H9 (cell line): ENCODE data around the gene PDE4B. TPM values are rescaled to one million over a fixed set of nuclear protein-coding genes. Genes with fewer than 3 reads are reported as not detected.

Source experiments
- DNase-seq: peaks from one replicate; pipeline ENCODE4 v3.0.0-alpha.2; 2017
- H2AFZ ChIP-seq: one replicate; pipeline ENCODE4 v1.6.1; 2013; ENCODE audit warnings: mild to moderate bottlenecking, low read length, control low read depth, moderate library complexity
- H2AK5ac ChIP-seq: 2 replicates; pipeline ENCODE4 v1.6.1; 2013; ENCODE audit warnings: low read length, control low read depth, mixed read lengths; ENCODE audit not compliant: insufficient read length
- H2BK120ac ChIP-seq: one replicate; pipeline ENCODE4 v1.6.1; 2013; ENCODE audit warnings: low read depth, mild to moderate bottlenecking, low read length, control low read depth, inconsistent platforms; ENCODE audit not compliant: poor library complexity, severe bottlenecking
- H2BK12ac ChIP-seq: 2 replicates; pipeline ENCODE4 v1.6.1; 2013; ENCODE audit warnings: low read length, control low read depth, mixed read lengths, low read depth; ENCODE audit not compliant: insufficient read length
- H2BK15ac ChIP-seq: 2 replicates; pipeline ENCODE4 v1.6.1; 2013; ENCODE audit warnings: low read depth, low read length, control low read depth
- H2BK20ac ChIP-seq: one replicate; pipeline ENCODE4 v1.6.1; 2013; ENCODE audit warnings: low read depth, mild to moderate bottlenecking, low read length, control low read depth, inconsistent platforms; ENCODE audit not compliant: poor library complexity, severe bottlenecking
- H2BK5ac ChIP-seq: 2 replicates; pipeline ENCODE4 v1.6.1; 2013; ENCODE audit warnings: low read length, control low read depth, mixed read lengths; ENCODE audit not compliant: insufficient read length
- H3K14ac ChIP-seq: 2 replicates; pipeline ENCODE4 v1.6.1; 2013; ENCODE audit warnings: low read length, control low read depth; ENCODE audit not compliant: insufficient read depth
- H3K18ac ChIP-seq: 2 replicates; pipeline ENCODE4 v1.6.1; 2013; ENCODE audit warnings: low read depth, mild to moderate bottlenecking, mixed read lengths, low read length, control low read depth; ENCODE audit not compliant: insufficient read length
- H3K23ac ChIP-seq: 2 replicates; pipeline ENCODE4 v1.6.1; 2013; ENCODE audit warnings: low read length, control low read depth, mixed read lengths, low read depth; ENCODE audit not compliant: insufficient read length
- H3K23me2 ChIP-seq: 2 replicates; pipeline ENCODE4 v1.6.1; 2013; ENCODE audit warnings: low read depth, mild to moderate bottlenecking, mixed read lengths, low read length, control low read depth; ENCODE audit not compliant: insufficient read length, poor library complexity, severe bottlenecking
- H3K27ac ChIP-seq: 2 replicates; pipeline ENCODE4 v1.5.1; 2013; ENCODE audit warnings: low read length, control low read depth, mixed read lengths, low read depth; ENCODE audit not compliant: insufficient read length
- H3K27me3 ChIP-seq: 2 replicates; pipeline ENCODE4 v1.6.1; 2013; ENCODE audit warnings: low read length, control low read depth, inconsistent platforms; ENCODE audit not compliant: insufficient read depth
- H3K4ac ChIP-seq: 2 replicates; pipeline ENCODE4 v1.6.1; 2013; ENCODE audit warnings: low read depth, mild to moderate bottlenecking, control low read depth, inconsistent platforms, low read length, moderate library complexity
- H3K4me1 ChIP-seq: 2 replicates; pipeline ENCODE4 v1.6.1; 2013; ENCODE audit warnings: low read length, control low read depth, inconsistent platforms; ENCODE audit not compliant: insufficient read depth
- H3K4me2 ChIP-seq: 2 replicates; pipeline ENCODE4 v1.6.1; 2013; ENCODE audit warnings: low read length, control low read depth, mixed read lengths; ENCODE audit not compliant: insufficient read length, insufficient read depth
- H3K56ac ChIP-seq: 2 replicates; pipeline ENCODE4 v1.6.1; 2013; ENCODE audit warnings: low read depth, mild to moderate bottlenecking, mixed read lengths, low read length, control low read depth; ENCODE audit not compliant: insufficient read length
- H3K79me1 ChIP-seq: 2 replicates; pipeline ENCODE4 v1.6.1; 2013; ENCODE audit warnings: low read depth, mild to moderate bottlenecking, moderate library complexity, low read length, control low read depth, inconsistent platforms; ENCODE audit not compliant: insufficient read depth, poor library complexity, severe bottlenecking
- H3K79me2 ChIP-seq: 2 replicates; pipeline ENCODE4 v1.6.1; 2013; ENCODE audit warnings: low read length, control low read depth, inconsistent platforms; ENCODE audit not compliant: insufficient read depth
- H3K9ac ChIP-seq: 2 replicates; pipeline ENCODE4 v1.6.1; 2013; ENCODE audit warnings: low read length, control low read depth, mixed read lengths; ENCODE audit not compliant: insufficient read length; ENCODE audit errors: extremely low read depth
- H3K9me3 ChIP-seq: one replicate; pipeline ENCODE4 v1.6.1; 2013; ENCODE audit warnings: low read depth, low read length, inconsistent platforms; ENCODE audit not compliant: control insufficient read depth
- H3T11ph ChIP-seq: one replicate; pipeline ENCODE4 v1.6.1; 2013; ENCODE audit warnings: mild to moderate bottlenecking, low read length, control low read depth, inconsistent platforms
- H4K20me1 ChIP-seq: one replicate; pipeline ENCODE4 v1.6.1; 2013; ENCODE audit not compliant: control insufficient read depth, insufficient read length, insufficient read depth
- H4K5ac ChIP-seq: 2 replicates; pipeline ENCODE4 v1.6.1; 2013; ENCODE audit warnings: low read depth, mild to moderate bottlenecking, mixed read lengths, low read length, control low read depth; ENCODE audit not compliant: insufficient read length
- H4K8ac ChIP-seq: replicated peaks from 2 replicates; pipeline ENCODE4 v1.6.1; 2013; ENCODE audit warnings: low read length, control low read depth, mixed read lengths, low read depth; ENCODE audit not compliant: insufficient read length
- H4K91ac ChIP-seq: 2 replicates; pipeline ENCODE4 v1.6.1; 2013; ENCODE audit warnings: low read depth, mild to moderate bottlenecking, moderate library complexity, mixed read lengths, low read length, control low read depth; ENCODE audit not compliant: insufficient read length
- H3K27ac Mint-ChIP-seq, 3 experiments: 2 replicates in 2 of 3; 3 replicates in 1 of 3; pipeline ENCODE4 v1.8.0; 2020 to 2021; ENCODE audit warnings: mixed read lengths in 3 of 3, mild to moderate bottlenecking in 1 of 3, moderate library complexity in 1 of 3
- H3K27me3 Mint-ChIP-seq: 2 replicates; pipeline ENCODE4 v1.8.0; 2021; ENCODE audit warnings: low read depth, mild to moderate bottlenecking, moderate library complexity, mixed read lengths
- H3K36me3 Mint-ChIP-seq, 3 experiments: 2 replicates in 2 of 3; 3 replicates in 1 of 3; pipeline ENCODE4 v1.8.0; 2020 to 2021; ENCODE audit warnings: low read depth in 3 of 3, mixed read lengths in 3 of 3; ENCODE audit not compliant: insufficient read depth in 1 of 3
- H3K4me1 Mint-ChIP-seq, 2 experiments: 2 replicates each; pipeline ENCODE4 v1.8.0; 2020; ENCODE audit warnings: mixed read lengths in 2 of 2
- H3K4me3 Mint-ChIP-seq, 2 experiments: 2 replicates in 1 of 2; 3 replicates in 1 of 2; pipeline ENCODE4 v1.8.0; 2020 to 2021; ENCODE audit warnings: mild to moderate bottlenecking in 2 of 2, mixed read lengths in 2 of 2, moderate library complexity in 1 of 2
- H3K9me3 Mint-ChIP-seq, 2 experiments: 2 replicates in 1 of 2; 3 replicates in 1 of 2; pipeline ENCODE4 v1.8.0; 2020; ENCODE audit warnings: mild to moderate bottlenecking in 2 of 2, mixed read lengths in 2 of 2, moderate library complexity in 1 of 2
- WGBS: extraction: QIAGEN DNeasy Blood & Tissue Kit; methylation state at CpG from one replicate; pipeline ENCODE4 v1.1.7; 2013; ENCODE audit warnings: missing lambda C conversion rate, low lambda C conversion rate, mixed read lengths; ENCODE audit not compliant: insufficient read length; ENCODE audit errors: extremely low coverage; 5-methylcytosine and 5-hydroxymethylcytosine counted together
- total RNA-seq: library from RNA; stranded (reverse); gene quantifications from 2 replicates; pipeline ENCODE4 v1.2.1, GENCODE V29; 2021
- TF ChIP-seq, protein P1 (sequence below): fragments of 200-600 bp; sonication (generic); conservative IDR thresholded peaks from 3 replicates; pipeline ENCODE4 v1.8.0; 2021; ENCODE audit warnings: antibody characterized with exemption, mild to moderate bottlenecking

Gene PDE4B
- total RNA-seq, 1 experiment from 2014 or later: 19.8 TPM

DNA sequence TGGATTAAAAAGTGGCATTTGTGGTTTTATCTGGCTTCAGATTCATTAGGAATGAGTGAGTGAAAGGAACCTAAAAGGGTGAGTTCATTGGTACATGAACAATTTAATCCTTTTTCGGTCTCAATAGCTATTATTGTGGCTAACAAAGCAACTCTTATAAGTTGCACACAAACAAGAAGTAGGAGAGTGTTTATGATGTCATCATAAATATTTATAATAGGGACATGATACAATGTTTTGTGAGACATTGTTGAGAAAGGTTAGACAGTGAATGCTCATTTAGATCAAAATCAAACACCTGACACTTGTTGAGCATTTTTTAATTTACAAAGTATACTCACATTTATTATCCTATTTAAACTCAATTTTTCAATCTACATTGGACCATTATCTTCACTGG is 363.4 kb downstream of the PDE4B start:
- TF ChIP-seq, protein P1, sequence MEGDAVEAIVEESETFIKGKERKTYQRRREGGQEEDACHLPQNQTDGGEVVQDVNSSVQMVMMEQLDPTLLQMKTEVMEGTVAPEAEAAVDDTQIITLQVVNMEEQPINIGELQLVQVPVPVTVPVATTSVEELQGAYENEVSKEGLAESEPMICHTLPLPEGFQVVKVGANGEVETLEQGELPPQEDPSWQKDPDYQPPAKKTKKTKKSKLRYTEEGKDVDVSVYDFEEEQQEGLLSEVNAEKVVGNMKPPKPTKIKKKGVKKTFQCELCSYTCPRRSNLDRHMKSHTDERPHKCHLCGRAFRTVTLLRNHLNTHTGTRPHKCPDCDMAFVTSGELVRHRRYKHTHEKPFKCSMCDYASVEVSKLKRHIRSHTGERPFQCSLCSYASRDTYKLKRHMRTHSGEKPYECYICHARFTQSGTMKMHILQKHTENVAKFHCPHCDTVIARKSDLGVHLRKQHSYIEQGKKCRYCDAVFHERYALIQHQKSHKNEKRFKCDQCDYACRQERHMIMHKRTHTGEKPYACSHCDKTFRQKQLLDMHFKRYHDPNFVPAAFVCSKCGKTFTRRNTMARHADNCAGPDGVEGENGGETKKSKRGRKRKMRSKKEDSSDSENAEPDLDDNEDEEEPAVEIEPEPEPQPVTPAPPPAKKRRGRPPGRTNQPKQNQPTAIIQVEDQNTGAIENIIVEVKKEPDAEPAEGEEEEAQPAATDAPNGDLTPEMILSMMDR: no peak
- no peaks in the 10 kb centered on the region for H3K23me2 ChIP-seq
- no peak overlapping the region for H3K27ac ChIP-seq
- no peaks in the 10 kb centered on the region; a peak in 1 of 5 replicates for H3K9me3 Mint-ChIP-seq
- no peaks in the 10 kb centered on the region for H3K36me3 Mint-ChIP-seq
- H2BK15ac ChIP-seq: no peak overlapping the region
- H3K27me3 ChIP-seq: no peaks in the 10 kb centered on the region
- H2BK5ac ChIP-seq: no peak overlapping the region
- no peak overlapping the region for H3T11ph ChIP-seq
- H3K4me2 ChIP-seq: no peak overlapping the region
- no peak overlapping the region for H3K4me3 Mint-ChIP-seq
- H3K4me1 ChIP-seq: no peaks in the 10 kb centered on the region
- H3K79me1 ChIP-seq: no peaks in the 10 kb centered on the region
- no peak for DNase-seq
- no peak overlapping the region for H2AFZ ChIP-seq
- no peaks in the 10 kb centered on the region for H3K79me2 ChIP-seq
- no peaks in the 10 kb centered on the region for H3K9me3 ChIP-seq
- no peak overlapping the region for H2BK20ac ChIP-seq
- H2AK5ac ChIP-seq: no peak overlapping the region
- H2BK12ac ChIP-seq: no peak overlapping the region
- no peaks in the 10 kb centered on the region for H4K20me1 ChIP-seq
- no peak overlapping the region for H4K8ac ChIP-seq
- WGBS: no CpG with 5 or more reads among the region's 1 CpG
- H4K5ac ChIP-seq: no peak overlapping the region
- H3K27ac Mint-ChIP-seq: no peak overlapping the region
- no peak overlapping the region for H3K56ac ChIP-seq
- peaks cover 7 to 8% of the 10 kb centered on the region in 2 experiments for H3K4me1 Mint-ChIP-seq
- H3K23ac ChIP-seq: no peak overlapping the region
- H2BK120ac ChIP-seq: no peak overlapping the region
- no peak overlapping the region for H3K18ac ChIP-seq
- H3K27me3 Mint-ChIP-seq: peaks cover 8% of the 10 kb centered on the region
- no peak overlapping the region for H3K4ac ChIP-seq
- H3K9ac ChIP-seq: no peak overlapping the region
- H4K91ac ChIP-seq: no peak overlapping the region
- no peak overlapping the region for H3K14ac ChIP-seq
